ENCODE data around the gene ABLIM2.

Gene ABLIM2

GRCh38 chr4:8061145-8061544 is 97.5 kb downstream of the ABLIM2 start:
- no peak for TF ChIP-seq CTCF (IDR thresholded peaks at IDR 0.05; ENCODE audit: low read depth, low read length)
- DNase-seq (ENCODE audit: extremely low read depth, low read depth): no peak

DNA sequence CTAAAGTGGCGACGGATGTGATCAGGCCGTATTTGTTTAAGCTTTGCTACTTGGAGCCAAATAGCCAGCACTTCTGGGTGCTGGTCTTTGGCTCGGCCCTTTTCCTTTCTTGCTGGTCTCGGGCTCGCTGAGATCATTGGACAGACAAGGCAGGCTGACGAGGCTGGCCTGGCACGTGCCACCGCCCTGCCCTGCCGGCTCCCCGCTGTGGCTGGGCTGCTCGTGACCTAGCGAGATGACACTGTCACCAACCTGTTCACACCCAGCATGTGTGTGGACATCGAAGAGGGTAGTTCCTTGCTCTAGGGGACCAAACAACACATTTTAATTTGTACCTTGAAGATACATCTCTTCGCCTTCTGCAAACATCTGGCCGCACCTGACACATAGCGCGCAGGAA is 98.0 kb downstream of the ABLIM2 start:
- TF ChIP-seq CTCF (IDR thresholded peaks at IDR 0.05; ENCODE audit: low read depth, low read length): no peak
- DNase-seq (ENCODE audit: extremely low read depth, low read depth): no peak

- no peak for TF ChIP-seq CTCF (IDR thresholded peaks at IDR 0.05; ENCODE audit: low read depth, low read length)
- no peak for DNase-seq (ENCODE audit: extremely low read depth, low read depth)
These were observed 100.6 kb downstream of the ABLIM2 start for GRCh38 chr4:8058031-8058479.

DNA sequence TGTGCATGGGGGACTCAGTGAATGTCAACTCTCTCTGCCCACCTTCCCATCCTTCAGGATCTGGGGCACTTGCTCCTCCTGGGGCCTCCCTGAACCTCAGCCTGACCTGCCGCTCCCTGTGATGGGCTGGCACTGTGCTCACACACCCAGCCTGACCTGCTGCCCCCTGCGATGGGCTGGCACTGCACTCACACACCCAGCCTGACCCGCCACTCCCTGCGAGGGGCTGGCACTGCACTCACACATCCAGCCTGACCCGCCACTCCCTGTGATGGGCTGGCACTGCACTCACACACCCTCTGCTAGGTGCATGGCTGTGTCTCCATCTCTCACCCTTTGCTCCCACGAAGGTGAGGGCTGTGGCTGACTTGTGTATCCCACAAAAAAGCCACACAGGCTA is 103.4 kb downstream of the ABLIM2 start:
- DNase-seq (ENCODE audit: extremely low read depth, low read depth): no peak
- no peak for TF ChIP-seq CTCF (IDR thresholded peaks at IDR 0.05; ENCODE audit: low read depth, low read length)

- DNase-seq (ENCODE audit: extremely low read depth, low read depth): no peak
- no peak for TF ChIP-seq CTCF (IDR thresholded peaks at IDR 0.05; ENCODE audit: low read depth, low read length)
These were observed 104.7 kb downstream of the ABLIM2 start for GRCh38 chr4:8053688-8054449.

- DNase-seq (ENCODE audit: extremely low read depth, low read depth): no peak
- no peak for TF ChIP-seq CTCF (IDR thresholded peaks at IDR 0.05; ENCODE audit: low read depth, low read length)
These were observed 106.4 kb downstream of the ABLIM2 start for GRCh38 chr4:8052160-8052691.

- DNase-seq (ENCODE audit: extremely low read depth, low read depth): no peak
- no peak for TF ChIP-seq CTCF (IDR thresholded peaks at IDR 0.05; ENCODE audit: low read depth, low read length)
These were observed 107.0 kb downstream of the ABLIM2 start for GRCh38 chr4:8051644-8052043.

All from AG09319 (cell line).